Right cardiac atrium (tissue), 5 donors: ENCODE results near the gene PER2. TPM values are rescaled to one million over a fixed set of nuclear protein-coding genes. Genes with fewer than 3 reads are reported as not detected.

Source experiments
- ATAC-seq, 2 donors: fragments of 200-7000 bp; cut with Tn5 transposase; one replicate each; pipeline versions ENCODE4 v1.8.0 to v1.9.1; 2020; ENCODE audit warnings: moderate library complexity in 2 of 2, mild to moderate bottlenecking in 1 of 2
- DNase-seq, 3 donors: peaks; one replicate each; pipeline ENCODE4 v3.0.0-alpha.2; 2020
- H3K27ac ChIP-seq: one replicate; pipeline ENCODE4 v1.5.1; 2013; ENCODE audit warnings: mild to moderate bottlenecking, low read length, control low read depth, moderate library complexity
- H3K27me3 ChIP-seq: one replicate; pipeline ENCODE4 v1.6.1; 2013; ENCODE audit not compliant: control insufficient read depth, insufficient read depth
- H3K4me1 ChIP-seq: one replicate; pipeline ENCODE4 v1.6.1; 2013; ENCODE audit warnings: low read length; ENCODE audit not compliant: control insufficient read depth, insufficient read depth
- H3K4me3 ChIP-seq: one replicate; pipeline ENCODE4 v1.5.1; 2013; ENCODE audit warnings: low read length, control low read depth
- H3K9me3 ChIP-seq: one replicate; pipeline ENCODE4 v1.6.1; 2013; ENCODE audit warnings: low read length; ENCODE audit not compliant: control insufficient read depth
- WGBS: extraction: QIAGEN DNeasy Blood & Tissue Kit; methylation state at CpG from one replicate; pipeline ENCODE4 v1.1.7; 2013; 5-methylcytosine and 5-hydroxymethylcytosine counted together
- intact Hi-C, 4 donors: fragments of 100-400 bp; cut with DNase I; formaldehyde crosslinking; loops; one replicate each; pipeline versions ENCODE4 v1.11.0 to v1.14.0; 2022 to 2023
- polyA plus RNA-seq: library from polyadenylated mRNA; stranded (reverse); fragments of 200-250 nt; gene quantifications from one replicate; pipeline ENCODE4 v1.2.3, GENCODE V29; 2013
- total RNA-seq, 4 donors: library from RNA; stranded (reverse); fragmentation: NEBNext Ultra II Directional; extraction: Animal tissue kit (Norgen Biotek cat#: 25700); gene quantifications; one replicate each; pipeline ENCODE4 v1.2.1, GENCODE V29; 2021
- donor health status: healthy with polysubstance abuse.
- donor health status: DM: no; HTN: yes; CAD: no.
- donor health status: DM: no; HTN: no; CAD: no.
- donor health status: DM: no; HTN: yes; CAD: no; lungs with severe emphysema.
- donor health status: DM: yes; HTN: yes; CAD: no.

The PER2 gene
- total and polyA plus RNA-seq, 5 donors: 3.8 to 7.2 (median 6.1) TPM

GRCh38 chr2:238241970-238242369 is 46.4 kb downstream of the PER2 start:
- intact Hi-C loops: no loop called here

GRCh38 chr2:238240757-238241711 is 47.4 kb downstream of the PER2 start:
- WGBS: 11% methylated on average over 70 of the region's 71 CpGs
- intact Hi-C loops: no loop called here
- Histone ChIP-seq H3K4me1 (peaks cover 6% of the 10 kb centered on the region), H3K27ac (no peak overlapping the region), H3K4me3 (peak overlapping the region; percentile 35), H3K27me3 (no peaks in the 10 kb centered on the region), H3K9me3 (no peaks in the 10 kb centered on the region)
- DNase-seq (peak; percentile 79 to 91 (median 91)), ATAC-seq (peak; percentile 40 to 48)

More at GRCh38 chr2:238241970-238242369, 46.4 kb downstream of the PER2 start:
- Histone ChIP-seq H3K4me1 (peaks cover 6% of the 10 kb centered on the region), H3K4me3 (no peak overlapping the region), H3K9me3 (no peaks in the 10 kb centered on the region), H3K27me3 (no peaks in the 10 kb centered on the region), H3K27ac (no peak overlapping the region)
- DNase-seq: no peak
- WGBS: 68% methylated on average over 2 of the region's 2 CpGs
- no peak for ATAC-seq

GRCh38 chr2:238239863-238240756 is 48.3 kb downstream of the PER2 start, which contains the start of gene HES6:
HES6 (minus strand) TSS chr2:238240038; CDS start chr2:238239905, 133 bp downstream.
- Histone ChIP-seq H3K9me3 (no peaks in the 10 kb centered on the region), H3K4me3 (peak within 1 kb of the TSS; percentile 42), H3K27ac (no peak within 1 kb of the TSS), H3K27me3 (no peaks in the 10 kb centered on the region), H3K4me1 (peaks cover 6% of the 10 kb centered on the region)
- intact Hi-C loops: no loop called here
- WGBS: under 1% methylated on average over 104 of the region's 105 CpGs
- peak; percentile 91 to 97 (median 95) for DNase-seq
- peak; percentile 85 to 86 for ATAC-seq

GRCh38 chr2:238239543-238239862 is 48.9 kb downstream of the PER2 start:
- Histone ChIP-seq H3K27ac (no peak overlapping the region), H3K4me3 (peak overlapping the region; percentile 42), H3K9me3 (no peaks in the 10 kb centered on the region), H3K27me3 (no peaks in the 10 kb centered on the region), H3K4me1 (peaks cover 6% of the 10 kb centered on the region)
- ATAC-seq: no peak
- DNase-seq: peak in 1 of 3 donors; percentile 35
- intact Hi-C loops: no loop called here
- WGBS: under 1% methylated on average over 43 of the region's 43 CpGs

- no peak for ATAC-seq
- Histone ChIP-seq H3K4me3 (peak overlapping the region; percentile 42), H3K4me1 (peaks cover 6% of the 10 kb centered on the region), H3K27ac (no peak overlapping the region), H3K27me3 (no peaks in the 10 kb centered on the region), H3K9me3 (no peaks in the 10 kb centered on the region)
- peak in 2 of 3 donors; percentile 41 to 73 for DNase-seq
- 22% methylated on average over 75 of the region's 75 CpGs for WGBS
- intact Hi-C loops: no loop called here
These were observed 49.5 kb downstream of the PER2 start for GRCh38 chr2:238238766-238239542.

- 86% methylated on average over 5 of the region's 5 CpGs for WGBS
- Histone ChIP-seq H3K9me3 (no peaks in the 10 kb centered on the region), H3K27me3 (no peaks in the 10 kb centered on the region), H3K27ac (no peak overlapping the region), H3K4me1 (peaks cover 6% of the 10 kb centered on the region), H3K4me3 (no peak overlapping the region)
- DNase-seq: no peak
- no peak for ATAC-seq
- intact Hi-C loops: no loop called here
These were observed 50.1 kb downstream of the PER2 start for GRCh38 chr2:238238311-238238765.

- no peak for ATAC-seq
- DNase-seq: peak in 2 of 3 donors; percentile 37 to 39
- 83% methylated on average over 11 of the region's 11 CpGs for WGBS
- no peaks in the 10 kb centered on the region for H3K27me3 ChIP-seq
- no peak overlapping the region for H3K4me3 ChIP-seq
- intact Hi-C loops: no loop called here
- no peaks in the 10 kb centered on the region for H3K9me3 ChIP-seq
- no peak overlapping the region for H3K27ac ChIP-seq
- peaks cover 3% of the 10 kb centered on the region for H3K4me1 ChIP-seq
These were observed 50.8 kb downstream of the PER2 start for GRCh38 chr2:238237431-238238135.

- no peak for DNase-seq
- no peaks in the 10 kb centered on the region for H3K4me1 ChIP-seq
- 76% methylated on average over 4 of the region's 4 CpGs for WGBS
- ATAC-seq: no peak
- intact Hi-C loops: no loop called here
- no peaks in the 10 kb centered on the region for H3K9me3 ChIP-seq
- H3K27ac ChIP-seq: no peak overlapping the region
- no peak overlapping the region for H3K4me3 ChIP-seq
- no peaks in the 10 kb centered on the region for H3K27me3 ChIP-seq
These were observed 51.8 kb downstream of the PER2 start for GRCh38 chr2:238236571-238236970.

- Histone ChIP-seq H3K27ac (no peak overlapping the region), H3K9me3 (no peaks in the 10 kb centered on the region), H3K4me1 (no peaks in the 10 kb centered on the region), H3K4me3 (no peak overlapping the region), H3K27me3 (no peaks in the 10 kb centered on the region)
- DNase-seq: no peak
- no peak for ATAC-seq
- intact Hi-C loops: no loop called here
- WGBS: 86% methylated on average over 7 of the region's 7 CpGs
These were observed 52.6 kb downstream of the PER2 start for GRCh38 chr2:238235856-238236255.

- H3K4me1 ChIP-seq: no peaks in the 10 kb centered on the region
- H3K27me3 ChIP-seq: no peaks in the 10 kb centered on the region
- H3K4me3 ChIP-seq: no peak overlapping the region
- no peaks in the 10 kb centered on the region for H3K9me3 ChIP-seq
- DNase-seq (no peak), ATAC-seq (no peak)
- no peak overlapping the region for H3K27ac ChIP-seq
- WGBS: 72% methylated on average over 11 of the region's 11 CpGs
- intact Hi-C loops: no loop called here
These were observed 53.1 kb downstream of the PER2 start for GRCh38 chr2:238235331-238235732.
